ENCODE data around the gene SMAD7. TPM values are rescaled to one million over a fixed set of nuclear protein-coding genes. Genes with fewer than 3 reads are reported as not detected.

The SMAD7 gene
- total RNA-seq (16.3 and 23.1 TPM in 2 replicates), polyA plus RNA-seq (6.1 and 8.1 TPM in 2 replicates), polyA minus RNA-seq (ENCODE audit: low replicate concordance) (14.3 and 26.8 TPM in 2 replicates)
- 5.0 and 7.1 TPM in 2 replicates for polyA plus RNA-seq (2012)

- Histone ChIP-seq H3K4me3 (replicated peaks in 1 of 4; ENCODE audit: control extremely low read depth in 1 of 4, insufficient read depth in 1 of 4, low read depth in 3 of 4, low read length in 4 of 4) (peak within 1 kb of the TSS; percentile 82 to 96 (median 89)), H4K20me1 (ENCODE audit: control insufficient read depth, extremely low read depth, insufficient read depth, low read length) (no peaks in the 10 kb centered on the region), H3K27ac (ENCODE audit: insufficient read depth, low read length) (peak within 1 kb of the TSS; percentile 86), H3K4me2 (ENCODE audit: extremely low read depth, insufficient read depth, low read length) (peak within 1 kb of the TSS; percentile 95), H3K9ac (ENCODE audit: insufficient read depth, low read length) (peak within 1 kb of the TSS; percentile 89), H3K9me3 (ENCODE audit: control insufficient read depth, insufficient read depth, low read depth, low read length) (no peaks in the 10 kb centered on the region), H3K27me3 (ENCODE audit: control insufficient read depth, insufficient read depth, low read length) (no peaks in the 10 kb centered on the region), H3K79me2 (ENCODE audit: control insufficient read depth, insufficient read depth, low read length) (peaks cover 56% of the 10 kb centered on the region), H3K4me1 (ENCODE audit: control insufficient read depth, extremely low read depth, insufficient read depth, low read length) (peaks cover 17% of the 10 kb centered on the region), H3K36me3 (ENCODE audit: control insufficient read depth, insufficient read depth, low read length) (no peaks in the 10 kb centered on the region), H2AFZ (ENCODE audit: low read length) (peak within 1 kb of the TSS; percentile 25)
- DNase-seq (ENCODE audit: low read depth in 2 of 2) = peak in 1 of 2 donors; percentile 46
- TF ChIP-seq CTCF (conservative IDR thresholded peaks at IDR 0.05 in 1 of 2, IDR thresholded peaks at IDR 0.05 in 1 of 2; ENCODE audit: low read depth in 1 of 2, low read length in 2 of 2) = no peak
- no peak for TF ChIP-seq EZH2 (IDR thresholded peaks at IDR 0.05; ENCODE audit: low read length, missing control alignments)
These were observed at the start of gene SMAD7 for GRCh38 chr18:48950536-48951447. TSS of gene SMAD7 (minus strand) at chr18:48950965. CDS start at chr18:48950424, 541 bp downstream.

- Histone ChIP-seq H3K4me3 (replicated peaks in 1 of 4; ENCODE audit: control extremely low read depth in 1 of 4, insufficient read depth in 1 of 4, low read depth in 3 of 4, low read length in 4 of 4) (no peak overlapping the region), H3K36me3 (ENCODE audit: control insufficient read depth, insufficient read depth, low read length) (no peaks in the 10 kb centered on the region), H4K20me1 (ENCODE audit: control insufficient read depth, extremely low read depth, insufficient read depth, low read length) (no peaks in the 10 kb centered on the region), H3K27me3 (ENCODE audit: control insufficient read depth, insufficient read depth, low read length) (no peaks in the 10 kb centered on the region), H2AFZ (ENCODE audit: low read length) (no peak overlapping the region), H3K4me2 (ENCODE audit: extremely low read depth, insufficient read depth, low read length) (no peak overlapping the region), H3K9ac (ENCODE audit: insufficient read depth, low read length) (no peak overlapping the region), H3K9me3 (ENCODE audit: control insufficient read depth, insufficient read depth, low read depth, low read length) (no peaks in the 10 kb centered on the region), H3K79me2 (ENCODE audit: control insufficient read depth, insufficient read depth, low read length) (no peaks in the 10 kb centered on the region), H3K27ac (ENCODE audit: insufficient read depth, low read length) (no peak overlapping the region), H3K4me1 (ENCODE audit: control insufficient read depth, extremely low read depth, insufficient read depth, low read length) (peaks cover 27% of the 10 kb centered on the region)
- no peak for DNase-seq (ENCODE audit: low read depth in 2 of 2)
- TF ChIP-seq EZH2 (IDR thresholded peaks at IDR 0.05; ENCODE audit: low read length, missing control alignments) (no peak), CTCF (conservative IDR thresholded peaks at IDR 0.05 in 1 of 2, IDR thresholded peaks at IDR 0.05 in 1 of 2; ENCODE audit: low read depth in 1 of 2, low read length in 2 of 2) (no peak)
These were observed 48.8 kb upstream of the SMAD7 start for GRCh38 chr18:48999569-48999968.

- Histone ChIP-seq H3K27ac (ENCODE audit: insufficient read depth, low read length) (peak overlapping the region; percentile 97), H3K4me2 (ENCODE audit: extremely low read depth, insufficient read depth, low read length) (peak overlapping the region; percentile 56), H2AFZ (ENCODE audit: low read length) (no peak overlapping the region), H3K36me3 (ENCODE audit: control insufficient read depth, insufficient read depth, low read length) (no peaks in the 10 kb centered on the region), H3K9ac (ENCODE audit: insufficient read depth, low read length) (peak overlapping the region; percentile 57), H3K79me2 (ENCODE audit: control insufficient read depth, insufficient read depth, low read length) (no peaks in the 10 kb centered on the region), H3K27me3 (ENCODE audit: control insufficient read depth, insufficient read depth, low read length) (no peaks in the 10 kb centered on the region), H3K9me3 (ENCODE audit: control insufficient read depth, insufficient read depth, low read depth, low read length) (no peaks in the 10 kb centered on the region), H4K20me1 (ENCODE audit: control insufficient read depth, extremely low read depth, insufficient read depth, low read length) (no peaks in the 10 kb centered on the region), H3K4me1 (ENCODE audit: control insufficient read depth, extremely low read depth, insufficient read depth, low read length) (peaks cover 34% of the 10 kb centered on the region), H3K4me3 (replicated peaks in 1 of 4; ENCODE audit: control extremely low read depth in 1 of 4, insufficient read depth in 1 of 4, low read depth in 3 of 4, low read length in 4 of 4) (no peak overlapping the region)
- TF ChIP-seq EZH2 (IDR thresholded peaks at IDR 0.05; ENCODE audit: low read length, missing control alignments) = no peak
- TF ChIP-seq CTCF (conservative IDR thresholded peaks at IDR 0.05 in 1 of 2, IDR thresholded peaks at IDR 0.05 in 1 of 2; ENCODE audit: low read depth in 1 of 2, low read length in 2 of 2) = no peak
- peak; percentile 85 to 98 for DNase-seq (ENCODE audit: low read depth in 2 of 2)
These were observed 47.4 kb upstream of the SMAD7 start for GRCh38 chr18:48997985-48998831.

All from fibroblast of lung (primary cell).